ENCODE results near the gene TTLL13. TPM values are rescaled to one million over a fixed set of nuclear protein-coding genes. Genes with fewer than 3 reads are reported as not detected.

Gene TTLL13
- total RNA-seq, 1 donor from 2014 or later: 0.19 TPM

DNA sequence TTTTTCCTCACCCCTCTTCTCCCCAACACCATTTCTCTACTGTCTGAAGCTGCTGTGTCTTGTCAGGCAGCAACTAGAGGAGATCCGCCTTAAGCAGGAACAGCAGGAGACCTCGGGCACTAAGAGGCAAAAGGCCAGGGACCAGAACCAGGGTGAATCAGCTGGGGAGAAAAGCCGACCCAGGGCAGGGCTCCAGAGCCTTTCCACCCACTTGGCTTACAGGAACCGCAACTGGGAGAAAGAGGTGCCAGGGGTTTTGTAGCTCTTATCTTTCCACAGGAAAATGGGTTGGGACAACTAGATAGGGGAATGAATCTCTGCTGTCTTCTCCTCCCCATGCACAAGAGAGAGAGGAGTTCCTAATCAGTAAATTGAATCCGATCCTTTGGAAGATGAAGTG lies 13.1 kb downstream of the TTLL13 start:
- Mint-ChIP-seq H3K36me3 (ENCODE audit: low read depth) (no peaks in the 10 kb centered on the region), H3K9me3 (no peaks in the 10 kb centered on the region), H3K4me3 (peak overlapping the region; percentile 25), H3K4me1 (peaks cover 44% of the 10 kb centered on the region), H3K27ac (ENCODE audit: unreplicated experiment) (peak overlapping the region; percentile 91), H3K27me3 (ENCODE audit: low read depth) (peaks cover 8% of the 10 kb centered on the region)
- TF ChIP-seq, protein P1, sequence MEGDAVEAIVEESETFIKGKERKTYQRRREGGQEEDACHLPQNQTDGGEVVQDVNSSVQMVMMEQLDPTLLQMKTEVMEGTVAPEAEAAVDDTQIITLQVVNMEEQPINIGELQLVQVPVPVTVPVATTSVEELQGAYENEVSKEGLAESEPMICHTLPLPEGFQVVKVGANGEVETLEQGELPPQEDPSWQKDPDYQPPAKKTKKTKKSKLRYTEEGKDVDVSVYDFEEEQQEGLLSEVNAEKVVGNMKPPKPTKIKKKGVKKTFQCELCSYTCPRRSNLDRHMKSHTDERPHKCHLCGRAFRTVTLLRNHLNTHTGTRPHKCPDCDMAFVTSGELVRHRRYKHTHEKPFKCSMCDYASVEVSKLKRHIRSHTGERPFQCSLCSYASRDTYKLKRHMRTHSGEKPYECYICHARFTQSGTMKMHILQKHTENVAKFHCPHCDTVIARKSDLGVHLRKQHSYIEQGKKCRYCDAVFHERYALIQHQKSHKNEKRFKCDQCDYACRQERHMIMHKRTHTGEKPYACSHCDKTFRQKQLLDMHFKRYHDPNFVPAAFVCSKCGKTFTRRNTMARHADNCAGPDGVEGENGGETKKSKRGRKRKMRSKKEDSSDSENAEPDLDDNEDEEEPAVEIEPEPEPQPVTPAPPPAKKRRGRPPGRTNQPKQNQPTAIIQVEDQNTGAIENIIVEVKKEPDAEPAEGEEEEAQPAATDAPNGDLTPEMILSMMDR (conservative IDR thresholded peaks at IDR 0.05): no peak
- no peak for DNase-seq (ENCODE audit: low read depth, low spot score)

DNA sequence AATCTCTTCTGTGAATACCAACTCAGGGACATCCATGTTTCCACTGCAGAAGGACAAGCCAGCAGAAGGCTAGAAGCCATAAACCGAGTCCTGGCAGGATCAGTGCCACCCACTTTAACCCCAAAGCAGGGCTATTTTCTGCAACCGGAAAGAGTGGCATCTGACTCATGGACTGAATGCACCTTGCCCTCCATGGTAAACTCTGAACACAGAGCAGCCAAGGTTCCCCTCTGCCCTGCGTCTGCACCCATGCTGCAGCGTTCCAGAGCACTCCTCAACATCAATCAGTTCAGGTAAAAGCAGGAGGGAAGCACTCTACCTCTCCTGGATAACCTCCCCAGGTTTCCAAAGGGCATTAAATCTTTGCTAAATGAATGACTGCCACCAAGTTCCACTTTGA lies 15.3 kb downstream of the TTLL13 start:
- H3K36me3 Mint-ChIP-seq (ENCODE audit: low read depth): peaks cover 4% of the 10 kb centered on the region
- peak overlapping the region; percentile 93 for H3K4me3 Mint-ChIP-seq
- peak overlapping the region; percentile 97 for H3K27ac Mint-ChIP-seq (ENCODE audit: unreplicated experiment)
- peaks cover 59% of the 10 kb centered on the region for H3K4me1 Mint-ChIP-seq
- TF ChIP-seq, protein P1 (conservative IDR thresholded peaks at IDR 0.05): no peak
- peaks cover 8% of the 10 kb centered on the region for H3K27me3 Mint-ChIP-seq (ENCODE audit: low read depth)
- no peaks in the 10 kb centered on the region for H3K9me3 Mint-ChIP-seq
- no peak for DNase-seq (ENCODE audit: low read depth, low spot score)

DNA sequence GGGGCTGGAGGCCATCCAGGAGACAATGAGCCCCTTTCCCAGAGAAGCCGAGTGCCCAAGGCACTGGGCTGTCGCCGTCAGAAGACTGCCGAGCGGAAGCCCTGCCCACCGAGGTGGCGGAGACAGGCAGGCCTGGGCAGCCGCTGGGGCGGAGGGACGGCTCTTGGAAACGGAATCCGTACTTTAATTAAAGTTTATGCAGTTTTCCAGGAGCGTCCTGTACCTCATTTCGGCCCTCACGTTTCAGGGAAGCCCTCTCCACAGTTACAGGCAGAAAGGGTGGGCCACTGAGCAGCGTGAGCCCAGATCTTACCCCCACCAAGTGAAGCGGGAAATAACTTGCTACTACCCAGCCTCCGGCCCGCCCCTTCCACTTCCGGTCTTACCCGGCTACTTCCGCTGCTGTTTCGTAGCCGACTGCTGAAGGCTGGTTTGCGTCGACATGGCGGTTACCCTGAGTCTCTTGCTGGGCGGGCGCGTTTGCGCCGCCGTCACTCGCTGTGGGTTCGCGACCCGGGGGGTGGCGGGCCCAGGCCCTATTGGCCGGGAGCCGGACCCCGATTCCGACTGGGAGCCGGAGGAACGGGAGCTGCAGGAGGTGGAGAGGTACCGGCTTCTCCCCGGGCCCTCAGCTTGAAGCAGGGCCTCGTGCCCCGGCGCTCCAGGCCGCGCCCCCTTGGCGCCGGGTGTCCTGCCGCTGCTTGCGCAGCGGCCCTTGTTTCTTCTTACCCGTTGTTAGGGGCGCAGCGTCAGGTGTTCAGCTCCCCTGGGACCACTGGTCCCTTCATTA lies 16.1 kb downstream of the TTLL13 start, which contains the start of gene NGRN:
NGRN (plus strand) TSS at position 402 of the 790 bp plus-strand sequence; CDS start at position 443, 41 bp downstream.
- H3K36me3 Mint-ChIP-seq (ENCODE audit: low read depth): peaks cover 7% of the 10 kb centered on the region
- peak; percentile 79 for DNase-seq (ENCODE audit: low read depth, low spot score)
- TF ChIP-seq, protein P1 (conservative IDR thresholded peaks at IDR 0.05): no peak
- peak within 1 kb of the TSS; percentile 93 for H3K4me3 Mint-ChIP-seq
- no peaks in the 10 kb centered on the region for H3K9me3 Mint-ChIP-seq
- H3K4me1 Mint-ChIP-seq: peaks cover 65% of the 10 kb centered on the region
- peak within 1 kb of the TSS; percentile 97 for H3K27ac Mint-ChIP-seq (ENCODE audit: unreplicated experiment)
- peaks cover 8% of the 10 kb centered on the region for H3K27me3 Mint-ChIP-seq (ENCODE audit: low read depth)

DNA sequence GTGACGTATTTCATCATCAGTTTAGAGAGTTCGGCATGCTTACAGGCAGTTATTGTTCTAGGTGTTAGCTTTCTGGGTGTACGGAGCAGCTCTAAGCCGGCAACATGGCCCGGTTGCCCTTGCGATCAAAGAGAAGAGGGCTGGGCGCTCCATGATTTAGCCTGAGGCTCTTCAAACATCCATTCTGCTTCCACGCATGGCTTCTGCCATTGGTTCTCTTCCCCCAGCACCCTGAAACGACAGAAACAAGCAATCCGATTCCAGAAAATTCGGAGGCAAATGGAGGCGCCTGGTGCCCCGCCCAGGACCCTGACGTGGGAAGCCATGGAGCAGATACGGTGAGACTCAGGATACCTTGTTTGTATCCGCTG lies 16.7 kb downstream of the TTLL13 start:
- peaks cover 8% of the 10 kb centered on the region for H3K36me3 Mint-ChIP-seq (ENCODE audit: low read depth)
- H3K27ac Mint-ChIP-seq (ENCODE audit: unreplicated experiment): peak overlapping the region; percentile 97
- H3K27me3 Mint-ChIP-seq (ENCODE audit: low read depth): peaks cover 8% of the 10 kb centered on the region
- H3K4me3 Mint-ChIP-seq: peak overlapping the region; percentile 93
- TF ChIP-seq, protein P1 (conservative IDR thresholded peaks at IDR 0.05): no peak
- no peaks in the 10 kb centered on the region for H3K9me3 Mint-ChIP-seq
- H3K4me1 Mint-ChIP-seq: peaks cover 67% of the 10 kb centered on the region
- peak; percentile 6 for DNase-seq (ENCODE audit: low read depth, low spot score)

DNA sequence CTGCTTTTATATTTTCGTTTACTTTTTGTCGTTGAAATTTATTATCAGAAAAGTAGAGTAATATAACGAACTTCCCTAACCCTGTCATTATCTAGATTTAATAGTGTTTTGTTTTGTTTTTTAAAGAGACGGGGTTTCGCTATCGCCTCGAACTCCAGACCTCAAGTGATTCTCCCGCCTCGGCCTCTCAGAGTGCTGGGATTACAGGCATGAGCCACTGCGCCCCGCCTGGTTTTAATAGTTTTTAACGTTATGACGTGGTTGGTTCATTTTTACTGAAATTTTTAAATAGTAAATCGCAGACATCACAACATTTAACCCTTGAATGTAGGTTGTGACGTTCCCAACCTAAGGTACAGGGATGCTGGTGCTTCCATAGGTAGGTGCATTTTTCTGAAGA lies 17.1 kb downstream of the TTLL13 start:
- TF ChIP-seq, protein P1 (conservative IDR thresholded peaks at IDR 0.05): no peak
- peaks cover 8% of the 10 kb centered on the region for H3K27me3 Mint-ChIP-seq (ENCODE audit: low read depth)
- peak overlapping the region; percentile 93 for H3K4me3 Mint-ChIP-seq
- peaks cover 67% of the 10 kb centered on the region for H3K4me1 Mint-ChIP-seq
- H3K36me3 Mint-ChIP-seq (ENCODE audit: low read depth): peaks cover 8% of the 10 kb centered on the region
- no peak for DNase-seq (ENCODE audit: low read depth, low spot score)
- no peaks in the 10 kb centered on the region for H3K9me3 Mint-ChIP-seq
- H3K27ac Mint-ChIP-seq (ENCODE audit: unreplicated experiment): peak overlapping the region; percentile 83

Measured in neural crest cell (in vitro differentiated cells).